Subcutaneous adipose tissue (tissue), 4 donors: Measurements from ENCODE around the gene NUDT15. TPM values are rescaled to one million over a fixed set of nuclear protein-coding genes. Genes with fewer than 3 reads are reported as not detected.

Source experiments
- CTCF ChIP-seq: fragments of 450-650 bp; IDR thresholded peaks from one replicate; pipeline ENCODE4 v1.5.1; 2016; ENCODE audit warnings: low read depth, mild to moderate bottlenecking, control low read depth, antibody characterized with exemption, moderate library complexity
- total RNA-seq, 4 donors: library from RNA; depleted of rRNA; stranded (reverse); fragments of >200 nt; gene quantifications; one replicate each; pipeline ENCODE4 v1.1.0, GENCODE V29; 2016

The NUDT15 gene
- total RNA-seq, 4 donors from 2014 or later = 6.6 to 15.3 (median 13.2) TPM

GRCh38 chr13:48001114-48001881, 36.2 kb upstream of the NUDT15 start, which contains the start of gene SUCLA2:
SUCLA2 (minus strand) TSS chr13:48001273; CDS start chr13:48001269, 4 bp downstream.
- no peak for TF ChIP-seq CTCF

- TF ChIP-seq CTCF = no peak
Observed at GRCh38 chr13:48004201-48004600, 33.3 kb upstream of the NUDT15 start.

GRCh38 chr13:48006396-48006795, 31.1 kb upstream of the NUDT15 start:
- TF ChIP-seq CTCF = no peak

- no peak for TF ChIP-seq CTCF
Observed at GRCh38 chr13:48009284-48009683, 28.2 kb upstream of the NUDT15 start.

GRCh38 chr13:48010698-48011097, 26.8 kb upstream of the NUDT15 start:
- TF ChIP-seq CTCF = no peak

GRCh38 chr13:48012668-48013067, 24.9 kb upstream of the NUDT15 start:
- TF ChIP-seq CTCF = no peak

GRCh38 chr13:48014359-48014758, 23.2 kb upstream of the NUDT15 start:
- no peak for TF ChIP-seq CTCF
